K562 (cell line): ENCODE measurements around the gene DUS4L. TPM values are rescaled to one million over a fixed set of nuclear protein-coding genes. Genes with fewer than 3 reads are reported as not detected.

Experiments
- ATAC-seq: fragments of 200-7000 bp; cut with Tn5 transposase; 3 replicates; pipeline ENCODE4 v1.9.1; 2020; ENCODE audit warnings: moderate library complexity
- BruUV-seq: library from RNA; stranded (reverse); fragments of 400-500 nt; replicated peaks from 2 replicates; lab custom pipeline; 2021; lab: Mats Ljungman, UMichigan
- CTCF ChIA-PET: fragments of 300-600 bp; formaldehyde crosslinking; extraction: SDS; loops from one replicate; lab custom pipeline; 2021; ENCODE audit warnings: low intra/inter-chr PET ratio; lab: Yijun Ruan, JAX
- POLR2A ChIA-PET: fragments of 300-600, 350-650 bp; sonication (Branson Sonifier 250); formaldehyde crosslinking; extraction: SDS; loops from one replicate; lab custom pipeline; 2021; ENCODE audit warnings: antibody characterized with exemption, inconsistent platforms; lab: Yijun Ruan, JAX
- DNase-seq, 4 experiments: peaks; one replicate each; pipeline versions ENCODE4 v3.0.0 to v3.0.0-alpha.2; 2011 to 2018; ENCODE audit warnings: low spot score in 3 of 4, mixed read lengths in 3 of 4; ENCODE audit errors: extremely low read depth in 1 of 4
- FAIRE-seq: peaks from 2 replicates; lab custom pipeline; 2011; peaks lifted over from hg19 to GRCh38; lab: Jason Lieb, UNC
- H2AFZ ChIP-seq: 2 replicates; pipeline ENCODE4 v1.6.0; 2011; ENCODE audit warnings: low read depth, low read length, control low read depth, inconsistent platforms
- H3K27ac ChIP-seq: fragments of 200-600 bp; 3 replicates; pipeline ENCODE4 v1.8.0; 2011; ENCODE audit warnings: low read depth, mild to moderate bottlenecking, control low read depth, inconsistent platforms, low read length, moderate library complexity, mixed read lengths; ENCODE audit errors: extremely low read depth
- H3K27me3 ChIP-seq, 2 experiments: fragments of 300-600 bp in 1 of 2; 2 replicates in 1 of 2; 3 replicates in 1 of 2; pipeline versions ENCODE4 v1.6.0 to v1.8.0; 2011; ENCODE audit warnings: inconsistent platforms in 2 of 2, low read length in 2 of 2, mild to moderate bottlenecking in 1 of 2, mixed read lengths in 1 of 2, moderate library complexity in 1 of 2; ENCODE audit not compliant: control insufficient read depth in 2 of 2, insufficient read depth in 2 of 2
- H3K36me3 ChIP-seq: fragments of 300-600 bp; 3 replicates; pipeline ENCODE4 v1.8.0; 2011; ENCODE audit warnings: mild to moderate bottlenecking, low read length, inconsistent platforms; ENCODE audit not compliant: control insufficient read depth, insufficient read depth
- H3K4me1 ChIP-seq, 2 experiments: fragments of 200-600 bp in 1 of 2; replicated peaks in 1 of 2; 2 replicates in 1 of 2; 3 replicates in 1 of 2; pipeline versions ENCODE4 v1.5.1 to v1.8.0; 2011; ENCODE audit warnings: inconsistent platforms in 2 of 2, low read length in 2 of 2, mild to moderate bottlenecking in 1 of 2, mixed read lengths in 1 of 2, moderate library complexity in 1 of 2; ENCODE audit not compliant: control insufficient read depth in 2 of 2, insufficient read depth in 2 of 2
- H3K4me2 ChIP-seq: 2 replicates; pipeline ENCODE4 v1.6.1; 2011; ENCODE audit warnings: low read length, control low read depth, inconsistent platforms, mixed read lengths; ENCODE audit not compliant: insufficient read depth
- H3K4me3 ChIP-seq: fragments of 200-600 bp; sonication (generic), shearing (Covaris generic); 2 replicates; pipeline ENCODE4 v1.5.1; 2016; ENCODE audit warnings: control low read depth, inconsistent platforms
- H3K79me2 ChIP-seq: fragments of 200-600 bp; 3 replicates; pipeline ENCODE4 v1.8.0; 2011; ENCODE audit warnings: low read length, inconsistent platforms; ENCODE audit not compliant: control insufficient read depth, insufficient read depth
- H3K9ac ChIP-seq, 2 experiments: 2 replicates each; pipeline versions ENCODE4 v1.6.0 to v1.6.1; 2011; ENCODE audit warnings: low read depth in 2 of 2, low read length in 2 of 2, control low read depth in 1 of 2, inconsistent platforms in 1 of 2, mild to moderate bottlenecking in 1 of 2, mixed read lengths in 1 of 2; ENCODE audit not compliant: insufficient read depth in 1 of 2
- H3K9me1 ChIP-seq: one replicate; pipeline ENCODE4 v1.6.0; 2011; ENCODE audit warnings: inconsistent platforms, mild to moderate bottlenecking, low read length, moderate library complexity; ENCODE audit not compliant: control insufficient read depth, insufficient read depth
- H3K9me3 ChIP-seq: replicated peaks from 2 replicates; pipeline ENCODE4 v1.5.1; 2011; ENCODE audit warnings: low read depth, low read length, inconsistent platforms; ENCODE audit not compliant: control insufficient read depth, insufficient read depth
- H4K20me1 ChIP-seq: replicated peaks from 2 replicates; pipeline ENCODE4 v1.6.1; 2011; ENCODE audit warnings: low read length, inconsistent platforms, mixed read lengths; ENCODE audit not compliant: control insufficient read depth, insufficient read depth
- BHLHE40 ChIP-seq: IDR thresholded peaks from 2 replicates; pipeline ENCODE4 v1.6.1; 2011; ENCODE audit warnings: low read length, improper control_type of control experiment
- CEBPG ChIP-seq, 3 experiments: fragments of 200-800 bp in 1 of 3; sonication (Bioruptor generic) in 1 of 3; sonication (generic) in 1 of 3; formaldehyde crosslinking in 1 of 3; IDR thresholded peaks in 2 of 3; conservative IDR thresholded peaks in 1 of 3; 2 replicates each; pipeline versions ENCODE4 v1.6.1 to v1.8.0; 2016 to 2022; ENCODE audit warnings: missing compliant biosample characterization in 2 of 3, missing genetic modification characterization in 2 of 3, mild to moderate bottlenecking in 1 of 3, missing genetic modification reagents in 1 of 3
- CSDE1 ChIP-seq, 2 experiments: fragments of 450-650 bp; IDR thresholded peaks; 2 replicates each; pipeline ENCODE4 v1.6.1; 2016; ENCODE audit warnings: mild to moderate bottlenecking in 1 of 2
- NFRKB ChIP-seq: fragments of 450-650 bp; IDR thresholded peaks from 2 replicates; pipeline ENCODE4 v1.6.1; 2016; ENCODE audit warnings: low read depth
- SMARCA5 ChIP-seq: fragments of 450-650 bp; IDR thresholded peaks from 2 replicates; pipeline ENCODE4 v1.6.1; 2016
- ZNF384 ChIP-seq: IDR thresholded peaks from 2 replicates; pipeline ENCODE4 v1.6.1; 2012; ENCODE audit warnings: low read depth, low read length, improper control_type of control experiment
- WGBS: fragments of 100-300 bp; shearing (Covaris generic); methylation state at CpG from one replicate; pipeline ENCODE4 v1.1.6; 2016; ENCODE audit warnings: low coverage, mixed read lengths; ENCODE audit not compliant: insufficient coverage; ENCODE audit errors: missing lambda C conversion rate; 5-methylcytosine and 5-hydroxymethylcytosine counted together
- in situ Hi-C: fragments of 300-500 bp; cut with MboI; formaldehyde crosslinking; loops from 4 replicates; pipeline ENCODE4 v1.15.0; 2018; ENCODE audit warnings: inconsistent platforms, mixed read lengths
- intact Hi-C: fragments of 100-400 bp; cut with micrococcal nuclease; formaldehyde crosslinking; loops from 2 replicates; pipeline ENCODE4 v1.14.2; 2022
- polyA plus RNA-seq, 8 experiments: library from polyadenylated mRNA; depleted of rRNA in 4 of 8; stranded (reverse) in 5 of 8; unstranded in 3 of 8; fragments of >200 nt; fragmentation: Nextera tagmentation in 2 of 8; fragmentation: Illumina TruSeq in 1 of 8; extraction: Ambion mirVana in 2 of 8; extraction: Trizol in 1 of 8; gene quantifications; 2 replicates each; pipeline versions ENCODE4 v1.2.1 to v1.2.3, GENCODE V29; 2011 to 2014; ENCODE audit warnings: inconsistent platforms in 1 of 8, missing spikeins in 1 of 8
- total RNA-seq, 7 experiments: library from RNA; depleted of rRNA in 6 of 7; stranded (reverse); fragments of >200 nt in 6 of 7; fragmentation: Illumina TruSeq in 2 of 7; extraction: Trizol in 2 of 7; gene quantifications; 2 replicates each; pipeline versions ENCODE4 v1.2.1 to v1.2.3, GENCODE V29; 2011 to 2021; ENCODE audit warnings: low replicate concordance in 1 of 7
- TF ChIP-seq, protein P1 (sequence below), 2 experiments: fragments of 450-650 bp; IDR thresholded peaks; 2 replicates each; pipeline ENCODE4 v1.6.1; 2016
- TF ChIP-seq, protein P2 (sequence below), 2 experiments: IDR thresholded peaks; 2 replicates each; pipeline ENCODE4 v1.6.1; 2012; ENCODE audit warnings: improper control_type of control experiment in 2 of 2, low read depth in 2 of 2, low read length in 2 of 2, borderline replicate concordance in 1 of 2
- TF ChIP-seq, protein P3 (sequence below): fragments of 150-350 bp; IDR thresholded peaks from 2 replicates; pipeline ENCODE4 v1.6.1; 2014; ENCODE audit warnings: low read depth, mild to moderate bottlenecking, low read length, borderline replicate concordance

Gene DUS4L
- total and polyA plus RNA-seq, 9 of the 15 experiments (the other 6 are each of a cell fraction or from before 2014, with no cell fraction given) = 12.2 to 33.6 (median 28.6) TPM

DNA sequence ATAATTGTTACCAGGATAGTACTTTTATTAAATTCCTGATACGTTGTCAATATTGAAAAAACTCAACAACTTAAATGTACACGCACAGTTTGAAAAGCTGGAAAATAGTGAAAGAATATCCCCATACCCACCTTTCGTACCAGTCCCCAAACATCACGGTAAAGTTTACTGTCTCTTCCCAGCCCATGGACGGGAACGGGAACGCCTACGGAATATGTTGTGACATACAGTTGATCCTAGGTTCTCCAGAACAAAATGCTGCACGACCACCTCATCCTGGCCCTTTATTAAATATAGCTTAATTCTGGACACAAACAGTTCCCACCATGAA is 15.7 kb downstream of the DUS4L start (continued):
- TF ChIP-seq CEBPG (CRISPR knock-in tag; IDR thresholded peaks at IDR 0.05) (peak; percentile 49; the same call in 1 of the 2 replicates), CEBPG (tag; conservative IDR thresholded peaks at IDR 0.05 in 1 of 2, IDR thresholded peaks at IDR 0.05 in 1 of 2) (no peak), CSDE1 (IDR thresholded peaks at IDR 0.05) (no peak), NFRKB (0 out of 2 replicates have a peak, but pooled peaks have one; percentile 59), ZNF384 (0 out of 2 replicates have a peak, but pooled peaks have one; percentile 3)
- TF ChIP-seq, protein P1, sequence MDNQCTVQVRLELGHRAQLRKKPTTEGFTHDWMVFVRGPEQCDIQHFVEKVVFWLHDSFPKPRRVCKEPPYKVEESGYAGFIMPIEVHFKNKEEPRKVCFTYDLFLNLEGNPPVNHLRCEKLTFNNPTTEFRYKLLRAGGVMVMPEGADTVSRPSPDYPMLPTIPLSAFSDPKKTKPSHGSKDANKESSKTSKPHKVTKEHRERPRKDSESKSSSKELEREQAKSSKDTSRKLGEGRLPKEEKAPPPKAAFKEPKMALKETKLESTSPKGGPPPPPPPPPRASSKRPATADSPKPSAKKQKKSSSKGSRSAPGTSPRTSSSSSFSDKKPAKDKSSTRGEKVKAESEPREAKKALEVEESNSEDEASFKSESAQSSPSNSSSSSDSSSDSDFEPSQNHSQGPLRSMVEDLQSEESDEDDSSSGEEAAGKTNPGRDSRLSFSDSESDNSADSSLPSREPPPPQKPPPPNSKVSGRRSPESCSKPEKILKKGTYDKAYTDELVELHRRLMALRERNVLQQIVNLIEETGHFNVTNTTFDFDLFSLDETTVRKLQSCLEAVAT (IDR thresholded peaks at IDR 0.05) = peak in 1 of 2 experiments; percentile 59; a peak in 1 of 4 replicates

DNA sequence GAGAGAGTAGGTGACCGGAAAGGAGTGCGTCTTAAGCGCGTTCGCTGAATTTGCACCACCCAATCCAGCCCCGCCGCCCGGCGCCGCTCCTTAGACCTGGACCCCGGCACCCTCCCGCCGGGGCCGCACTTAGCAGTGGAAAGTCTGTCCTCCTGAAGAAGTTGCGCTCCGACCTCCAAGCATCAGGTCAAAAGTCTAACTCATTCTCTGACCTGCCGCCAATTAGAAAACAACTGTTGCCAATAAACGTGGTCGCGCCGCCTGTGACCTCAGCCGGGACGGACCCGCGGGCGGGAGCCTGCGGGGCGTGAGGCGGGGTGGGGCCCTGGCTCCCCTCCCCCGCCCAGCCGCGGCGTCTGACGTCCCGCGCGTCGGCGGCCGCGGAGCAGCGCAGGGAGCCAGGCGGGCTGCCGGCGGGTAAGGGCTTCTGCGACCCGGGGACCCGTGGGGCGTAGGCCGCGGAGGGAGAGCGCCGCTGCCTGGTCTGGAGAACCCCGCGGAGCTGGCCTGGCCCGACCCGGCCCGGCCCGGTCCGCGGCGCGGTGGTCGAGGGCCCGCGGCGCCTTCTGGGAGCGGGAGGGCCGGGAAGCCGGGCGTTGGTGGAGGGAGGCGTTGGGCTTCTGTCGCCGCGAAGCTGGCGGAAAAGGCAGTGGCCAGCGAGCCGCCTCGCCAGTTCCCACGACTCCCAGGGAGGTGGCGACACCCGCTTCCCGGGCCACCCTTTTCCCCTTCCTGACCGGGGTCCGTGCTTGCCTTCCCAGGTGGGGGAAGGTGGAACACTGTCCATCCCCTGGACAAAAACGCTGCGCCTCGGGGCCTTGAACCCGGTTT is 16.3 kb downstream of the DUS4L start, which contains the start of gene BCAP29:
Gene BCAP29, plus strand, starts transcription at position 362 of the 831 bp plus-strand sequence. CDS start 527 bp downstream, outside the sequence.
- no peaks in the 10 kb centered on the region for H3K9me1 ChIP-seq
- H3K4me1 ChIP-seq = peaks cover 6 to 13% of the 10 kb centered on the region in 2 experiments; a peak in 4 of 5 replicates
- peak; percentile 94 to 95 (median 95) for DNase-seq
- intact Hi-C loops (loop anchor here (1.0 to 2.0 kb wide), 2 partner anchors 145 to 294 kb away; no protein-coding TSS in a partner anchor), in situ Hi-C loops (no loop called here)
- peak; percentile 94 for ATAC-seq
- no peaks in the 10 kb centered on the region for H3K9me3 ChIP-seq
- H4K20me1 ChIP-seq = no peaks in the 10 kb centered on the region
- BruUV-seq = no TSS peak
- peak within 1 kb of the TSS; percentile 83 for H3K27ac ChIP-seq
- peak within 1 kb of the TSS; percentile 92 to 93 for H3K9ac ChIP-seq
- CTCF ChIA-PET = interaction anchor here (1.4 kb wide), 1 partner anchor 145 kb away, joined by 9 read pairs; no protein-coding TSS in a partner anchor
- H2AFZ ChIP-seq = peak within 1 kb of the TSS; percentile 97
- no peak for FAIRE-seq
- H3K79me2 ChIP-seq = peaks cover 49% of the 10 kb centered on the region
- peak within 1 kb of the TSS; percentile 62 for H3K4me3 ChIP-seq
- WGBS = under 1% methylated on average over 78 of the region's 89 CpGs
- H3K36me3 ChIP-seq = peaks cover 41% of the 10 kb centered on the region
- H3K27me3 ChIP-seq = no peaks in the 10 kb centered on the region
- POLR2A ChIA-PET = interaction anchor here (0.6 to 2.5 kb wide), 8 partner anchors 13 to 434 kb away, joined by 3 to 16 read pairs (median 4); partner anchors contain the start of genes COG5 and DUS4L
- H3K4me2 ChIP-seq = peak within 1 kb of the TSS; percentile 95
- TF ChIP-seq, protein P2, sequence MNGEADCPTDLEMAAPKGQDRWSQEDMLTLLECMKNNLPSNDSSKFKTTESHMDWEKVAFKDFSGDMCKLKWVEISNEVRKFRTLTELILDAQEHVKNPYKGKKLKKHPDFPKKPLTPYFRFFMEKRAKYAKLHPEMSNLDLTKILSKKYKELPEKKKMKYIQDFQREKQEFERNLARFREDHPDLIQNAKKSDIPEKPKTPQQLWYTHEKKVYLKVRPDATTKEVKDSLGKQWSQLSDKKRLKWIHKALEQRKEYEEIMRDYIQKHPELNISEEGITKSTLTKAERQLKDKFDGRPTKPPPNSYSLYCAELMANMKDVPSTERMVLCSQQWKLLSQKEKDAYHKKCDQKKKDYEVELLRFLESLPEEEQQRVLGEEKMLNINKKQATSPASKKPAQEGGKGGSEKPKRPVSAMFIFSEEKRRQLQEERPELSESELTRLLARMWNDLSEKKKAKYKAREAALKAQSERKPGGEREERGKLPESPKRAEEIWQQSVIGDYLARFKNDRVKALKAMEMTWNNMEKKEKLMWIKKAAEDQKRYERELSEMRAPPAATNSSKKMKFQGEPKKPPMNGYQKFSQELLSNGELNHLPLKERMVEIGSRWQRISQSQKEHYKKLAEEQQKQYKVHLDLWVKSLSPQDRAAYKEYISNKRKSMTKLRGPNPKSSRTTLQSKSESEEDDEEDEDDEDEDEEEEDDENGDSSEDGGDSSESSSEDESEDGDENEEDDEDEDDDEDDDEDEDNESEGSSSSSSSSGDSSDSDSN (IDR thresholded peaks at IDR 0.05; ENCODE audit: borderline replicate concordance in 1 of 2, low read depth in 2 of 2, low read length in 2 of 2) = peak; percentile 85 to 96; a peak in 3 of 4 replicates
- TF ChIP-seq SMARCA5 = peak; percentile 48; the same call in 1 of the 2 replicates
- TF ChIP-seq BHLHE40 = no peak
- TF ChIP-seq, protein P3, sequence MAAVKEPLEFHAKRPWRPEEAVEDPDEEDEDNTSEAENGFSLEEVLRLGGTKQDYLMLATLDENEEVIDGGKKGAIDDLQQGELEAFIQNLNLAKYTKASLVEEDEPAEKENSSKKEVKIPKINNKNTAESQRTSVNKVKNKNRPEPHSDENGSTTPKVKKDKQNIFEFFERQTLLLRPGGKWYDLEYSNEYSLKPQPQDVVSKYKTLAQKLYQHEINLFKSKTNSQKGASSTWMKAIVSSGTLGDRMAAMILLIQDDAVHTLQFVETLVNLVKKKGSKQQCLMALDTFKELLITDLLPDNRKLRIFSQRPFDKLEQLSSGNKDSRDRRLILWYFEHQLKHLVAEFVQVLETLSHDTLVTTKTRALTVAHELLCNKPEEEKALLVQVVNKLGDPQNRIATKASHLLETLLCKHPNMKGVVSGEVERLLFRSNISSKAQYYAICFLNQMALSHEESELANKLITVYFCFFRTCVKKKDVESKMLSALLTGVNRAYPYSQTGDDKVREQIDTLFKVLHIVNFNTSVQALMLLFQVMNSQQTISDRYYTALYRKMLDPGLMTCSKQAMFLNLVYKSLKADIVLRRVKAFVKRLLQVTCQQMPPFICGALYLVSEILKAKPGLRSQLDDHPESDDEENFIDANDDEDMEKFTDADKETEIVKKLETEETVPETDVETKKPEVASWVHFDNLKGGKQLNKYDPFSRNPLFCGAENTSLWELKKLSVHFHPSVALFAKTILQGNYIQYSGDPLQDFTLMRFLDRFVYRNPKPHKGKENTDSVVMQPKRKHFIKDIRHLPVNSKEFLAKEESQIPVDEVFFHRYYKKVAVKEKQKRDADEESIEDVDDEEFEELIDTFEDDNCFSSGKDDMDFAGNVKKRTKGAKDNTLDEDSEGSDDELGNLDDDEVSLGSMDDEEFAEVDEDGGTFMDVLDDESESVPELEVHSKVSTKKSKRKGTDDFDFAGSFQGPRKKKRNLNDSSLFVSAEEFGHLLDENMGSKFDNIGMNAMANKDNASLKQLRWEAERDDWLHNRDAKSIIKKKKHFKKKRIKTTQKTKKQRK = no peak
